Kidney glomerular epithelial cell (primary cell): ENCODE measurements around the gene HS6ST3.
"Not testable (repeated sequence)": the region's sequence is repeated elsewhere in the genome, so short reads cannot be mapped to it uniquely, and the experiment has no call there.

Experiments used
- DNase-seq: peaks from one replicate; lab custom pipeline; 2025; lab: John Stamatoyannopoulos, UW

The HS6ST3 gene

DNA sequence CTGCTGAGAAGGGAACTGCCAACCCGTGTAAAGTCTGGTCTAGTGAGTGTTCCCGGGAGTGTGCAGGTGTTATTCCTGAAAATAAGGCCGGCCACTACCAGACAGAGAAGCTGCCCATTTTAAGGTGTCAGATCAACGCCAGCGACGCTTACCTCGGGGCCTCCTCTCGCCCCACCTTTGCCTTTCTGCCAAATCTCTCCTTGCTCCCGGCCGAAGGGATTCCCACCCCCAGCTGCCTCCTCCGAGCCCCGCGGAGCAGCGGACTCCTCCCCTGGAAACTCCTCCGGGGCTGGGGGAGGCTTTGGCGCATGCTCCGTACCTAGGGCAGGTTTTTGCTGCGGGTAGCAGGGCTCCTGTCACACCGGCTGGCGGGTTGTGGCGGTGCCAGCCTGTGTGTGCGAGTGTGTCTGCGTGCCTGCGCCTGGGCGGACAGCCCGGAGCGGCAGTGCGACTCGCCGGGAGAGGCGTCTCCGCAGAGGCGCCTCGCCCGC, at the start of gene HS6ST3:
Gene HS6ST3 (plus strand): TSS at position 359 of the 491 bp plus-strand sequence.
- no peak for DNase-seq

DNA sequence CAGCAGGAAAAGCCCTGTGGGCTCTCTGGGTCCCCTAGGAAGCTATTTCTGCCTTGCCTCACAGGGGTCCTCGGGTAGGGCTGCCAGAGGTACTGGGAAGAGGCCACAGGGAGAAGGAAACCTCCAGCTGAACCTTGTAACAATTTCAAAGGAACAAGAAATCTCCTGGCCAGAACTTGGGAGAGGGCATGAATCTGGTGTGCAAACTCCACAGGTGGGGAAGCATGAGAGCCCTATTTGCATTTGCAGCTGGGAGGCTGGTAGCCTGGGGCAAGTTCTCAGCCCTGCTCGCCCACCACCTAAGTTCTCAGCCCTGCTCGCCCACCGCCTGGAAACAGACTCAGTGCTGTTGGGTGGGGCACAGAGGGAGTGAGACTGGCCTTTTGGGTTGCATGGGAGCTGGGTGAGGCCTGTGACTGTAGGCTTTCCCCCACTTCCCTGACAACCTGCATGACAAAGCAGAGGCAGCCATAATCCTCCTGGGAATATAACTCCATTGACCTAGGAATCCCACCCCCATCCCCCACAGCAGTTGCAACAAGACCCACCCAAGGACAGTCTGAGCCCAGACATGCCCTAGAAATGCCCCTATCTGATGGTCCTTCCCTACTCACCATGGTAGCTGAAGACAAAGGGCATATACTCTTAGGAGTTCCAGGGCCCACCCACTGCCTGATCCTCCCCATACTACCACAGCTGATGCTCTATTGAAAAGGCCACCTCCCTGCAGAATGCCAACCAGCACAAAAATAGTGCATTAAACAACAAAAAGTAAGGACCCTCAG, 48.4 kb upstream of the HS6ST3 start:
- no peak for DNase-seq

DNA sequence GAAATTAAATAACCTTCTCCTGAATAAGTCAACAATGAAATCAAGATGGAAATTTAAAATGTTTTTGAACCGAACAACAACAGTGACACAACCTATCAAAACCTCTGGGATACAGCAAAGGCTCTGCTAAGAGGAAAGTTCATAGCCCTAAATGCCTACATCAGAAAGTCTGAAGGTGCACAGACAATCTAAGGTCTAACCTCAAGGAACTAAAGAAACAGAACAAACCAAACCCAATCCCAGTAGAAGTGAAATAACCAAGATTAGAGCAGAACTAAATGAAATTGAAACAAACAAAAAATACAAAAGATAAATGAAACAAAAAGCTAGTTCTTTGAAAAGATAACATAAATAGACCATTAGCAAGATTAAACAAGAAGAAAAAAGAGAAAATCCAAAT, 45.7 kb upstream of the HS6ST3 start:
- no peak for DNase-seq

DNA sequence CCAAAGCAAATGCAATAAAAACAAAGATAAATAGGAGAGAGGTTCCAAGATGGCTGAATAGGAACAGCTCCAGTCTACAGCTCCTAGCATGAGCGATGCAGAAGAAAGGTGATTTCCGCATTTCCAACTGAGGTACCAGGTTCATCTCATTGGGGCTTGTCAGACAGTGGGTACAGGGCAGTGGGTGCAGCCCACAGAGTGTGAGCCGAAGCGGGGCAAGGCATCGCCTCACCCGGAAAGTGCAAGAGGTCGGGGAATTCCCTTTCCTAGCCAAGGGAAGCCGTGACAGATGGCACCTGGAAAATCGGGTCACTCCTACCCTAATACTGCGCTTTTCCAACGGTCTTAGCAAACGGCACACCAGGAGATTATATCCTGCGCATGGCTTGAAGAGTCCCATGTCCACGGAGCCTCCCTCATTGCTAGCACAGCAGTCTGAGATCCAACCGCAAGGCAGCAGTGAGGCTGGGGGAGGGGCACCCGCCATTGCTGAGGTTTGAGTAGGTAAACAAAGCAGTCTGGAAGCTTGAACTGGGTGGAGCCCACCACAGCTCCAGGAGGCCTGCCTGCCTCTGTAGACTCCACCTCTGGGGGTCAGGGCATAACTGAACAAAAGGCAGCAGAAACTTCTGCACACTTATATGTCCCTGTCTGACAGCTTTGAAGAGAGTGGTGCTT, 43.3 kb upstream of the HS6ST3 start:
- not testable (repeated sequence) for DNase-seq

DNA sequence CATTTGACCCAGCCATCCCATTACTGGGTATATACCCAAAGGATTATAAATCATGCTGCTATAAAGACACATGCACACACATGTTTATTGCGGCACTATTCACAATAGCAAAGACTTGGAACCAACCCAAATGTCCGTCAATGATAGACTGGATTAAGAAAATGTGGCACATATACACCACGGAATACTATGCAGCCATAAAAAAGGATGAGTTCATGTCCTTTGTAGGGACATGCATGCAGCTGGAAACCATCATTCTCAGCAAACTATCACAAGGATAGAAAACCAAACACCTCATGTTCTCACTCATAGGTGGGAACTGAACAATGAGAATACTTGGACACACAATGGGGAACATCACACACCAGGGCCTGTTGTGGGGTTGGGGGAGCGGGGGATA, 39.0 kb upstream of the HS6ST3 start:
- DNase-seq = not testable (repeated sequence)

DNA sequence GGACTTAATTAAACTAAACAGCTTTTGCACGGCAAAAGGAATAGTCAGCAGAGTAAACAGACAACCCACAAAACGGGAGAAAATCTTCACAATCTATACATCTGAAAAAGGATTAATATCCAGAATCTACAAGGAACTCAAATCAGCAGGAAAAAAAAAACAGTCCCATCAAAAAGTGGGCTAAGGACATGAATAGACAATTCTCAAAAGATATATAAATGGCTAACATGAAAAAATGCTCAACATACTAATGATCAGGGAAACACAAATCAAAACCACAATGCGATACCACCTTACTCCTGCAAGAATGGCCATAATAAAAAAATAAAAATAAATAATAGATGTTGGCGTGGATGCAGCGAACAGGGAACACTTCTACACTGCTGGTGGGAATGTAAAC, 38.4 kb upstream of the HS6ST3 start:
- not testable (repeated sequence) for DNase-seq

DNA sequence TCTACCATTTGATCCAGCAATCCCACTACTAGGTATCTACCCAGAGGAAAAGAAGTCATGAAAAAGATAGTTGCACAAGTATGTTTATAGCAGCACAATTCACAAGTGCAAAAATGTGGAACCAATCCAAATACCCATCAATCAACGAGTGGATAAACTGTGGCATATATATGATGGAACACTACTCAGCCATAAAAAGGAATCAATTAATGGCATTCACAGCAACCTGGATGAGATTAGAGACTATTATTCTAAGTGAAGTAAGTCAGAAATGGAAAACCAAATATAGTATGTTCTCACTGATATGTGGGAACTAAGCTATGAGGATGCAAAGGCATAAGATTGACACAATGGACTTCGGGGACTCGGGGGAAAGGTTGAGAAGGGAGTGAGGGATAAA, 38.0 kb upstream of the HS6ST3 start:
- DNase-seq = not testable (repeated sequence)

DNA sequence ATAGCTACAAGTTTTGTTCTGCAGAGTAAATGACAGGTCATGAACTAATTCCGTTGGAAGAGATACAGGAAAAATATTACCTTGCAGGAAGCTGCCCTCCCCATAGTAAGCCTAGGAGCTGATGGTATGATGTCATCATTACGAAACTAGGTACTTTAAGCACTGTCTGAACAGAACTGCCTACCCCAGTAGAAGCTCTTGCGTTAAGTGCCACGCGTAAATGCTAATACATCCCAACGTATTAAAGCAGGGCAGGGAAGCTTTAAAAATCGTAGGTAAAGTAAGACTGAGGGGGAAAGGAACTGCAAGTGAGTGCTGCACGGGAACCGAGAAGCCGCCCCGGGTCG, 37.3 kb upstream of the HS6ST3 start:
- peak; percentile 53 for DNase-seq

DNA sequence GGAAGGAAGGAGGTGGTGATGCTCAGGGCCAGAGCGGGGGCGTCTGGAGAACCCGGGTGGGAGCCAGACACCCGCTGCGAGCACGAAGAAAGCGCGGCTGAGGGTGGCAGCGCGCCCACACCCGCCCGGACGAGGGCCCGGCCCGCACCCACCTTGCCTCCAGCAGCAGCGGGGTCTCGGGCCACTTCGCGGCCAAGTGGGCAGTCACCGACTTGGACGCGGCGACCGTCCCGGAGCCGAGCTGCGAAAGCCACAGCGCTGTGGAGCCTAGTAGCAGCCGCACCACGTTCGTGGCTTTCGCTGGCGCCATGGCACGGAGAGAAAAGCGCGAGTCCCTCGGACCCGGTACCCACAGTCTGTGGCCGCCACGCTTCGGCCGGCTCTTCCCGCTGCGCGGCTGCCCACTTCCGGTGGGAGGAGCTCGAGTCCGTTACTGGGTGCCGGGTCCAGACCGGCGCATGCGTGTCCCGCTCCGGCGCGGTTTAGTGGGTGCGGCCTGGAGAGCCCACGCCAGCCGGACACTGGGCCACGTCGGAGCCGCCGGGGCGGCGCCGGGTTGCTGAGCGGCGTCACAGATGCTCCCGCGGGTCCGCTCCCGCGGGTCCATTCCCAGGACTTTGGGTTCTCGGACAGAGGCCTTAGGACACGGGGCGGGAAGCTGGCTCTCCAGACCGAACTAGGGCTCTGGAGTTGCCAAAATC, 36.8 kb upstream of the HS6ST3 start, which contains the start of gene UGGT2:
Gene UGGT2 (minus strand): TSS at position 399 of the 701 bp plus-strand sequence. CDS start 89 bp downstream, at position 310.
- peak; percentile 85 for DNase-seq

DNA sequence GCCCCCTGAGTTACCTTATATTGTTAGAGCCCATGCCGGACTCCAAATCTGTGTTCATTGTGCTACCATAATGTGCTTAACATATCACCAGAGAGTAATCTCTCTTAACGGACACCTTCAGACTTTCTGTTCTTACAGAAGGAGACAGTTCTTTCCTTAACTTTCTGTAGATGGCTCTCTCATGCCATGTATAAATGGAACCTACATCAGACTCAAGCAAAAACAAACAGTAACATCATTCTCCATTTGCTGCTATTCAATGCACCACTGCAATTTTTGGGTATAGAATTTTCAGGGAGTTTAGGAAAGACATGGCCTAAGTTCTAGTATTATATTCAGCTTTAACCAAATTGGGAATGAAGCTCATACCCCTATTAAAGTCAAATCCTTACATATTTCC, 24.1 kb upstream of the HS6ST3 start:
- no peak for DNase-seq

DNA sequence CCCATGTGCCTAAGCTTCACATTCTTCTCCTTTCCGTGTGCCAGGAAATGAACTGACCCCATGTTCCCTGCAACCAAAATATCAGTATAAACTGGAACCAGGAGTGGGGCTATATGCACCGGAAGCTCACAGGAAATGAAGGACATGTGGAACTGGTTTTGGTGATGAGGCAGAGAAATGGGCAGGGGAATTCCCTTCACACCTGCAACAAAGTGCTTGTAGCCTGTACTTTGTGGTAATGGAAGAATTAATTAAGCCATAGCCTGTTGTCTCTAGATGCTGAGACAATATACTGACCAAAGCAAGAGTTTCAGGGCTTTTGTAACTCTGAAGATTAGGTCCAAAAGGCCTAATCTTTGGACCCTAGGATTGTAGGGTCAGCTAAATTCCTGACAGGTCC, 21.2 kb upstream of the HS6ST3 start:
- no peak for DNase-seq

DNA sequence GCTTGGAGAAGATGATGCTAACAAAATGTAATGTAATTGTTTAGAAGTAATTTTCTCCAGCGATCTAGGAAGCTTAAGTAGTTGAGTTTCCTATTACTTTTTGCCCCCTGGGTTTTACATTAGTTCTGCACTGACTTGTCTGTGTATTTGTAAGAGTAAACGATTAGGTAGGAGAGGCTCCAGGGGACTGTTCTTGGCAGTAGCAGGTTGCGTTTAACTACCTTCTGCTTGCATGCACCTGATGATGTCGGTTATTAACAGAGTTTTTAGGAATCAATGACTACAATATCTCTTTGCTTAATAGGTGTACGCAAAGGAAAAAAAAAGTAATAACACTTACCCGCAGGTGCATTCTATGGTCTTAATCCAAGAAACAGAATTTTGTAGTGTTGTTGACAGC, 18.4 kb upstream of the HS6ST3 start:
- DNase-seq = no peak

DNA sequence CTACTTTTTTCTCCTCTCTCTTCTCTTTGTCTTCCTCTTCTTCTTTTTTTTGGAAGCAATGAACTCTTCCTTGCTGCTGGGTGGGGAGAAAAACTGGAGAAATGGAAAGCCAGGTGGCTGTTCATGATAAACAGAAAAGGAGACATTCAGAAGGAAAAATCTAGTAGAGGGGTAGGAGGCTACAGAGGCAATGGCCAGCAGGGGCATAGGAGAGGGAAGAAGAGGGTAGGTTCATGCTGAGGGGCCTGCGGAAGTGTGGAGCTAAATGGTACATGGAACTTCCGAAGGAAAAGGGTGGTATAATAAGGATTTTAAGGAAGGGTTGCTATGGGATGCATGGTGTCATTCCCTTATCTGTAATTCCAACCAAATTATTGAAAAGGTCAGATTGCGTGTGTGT, 17.5 kb upstream of the HS6ST3 start:
- no peak for DNase-seq

DNA sequence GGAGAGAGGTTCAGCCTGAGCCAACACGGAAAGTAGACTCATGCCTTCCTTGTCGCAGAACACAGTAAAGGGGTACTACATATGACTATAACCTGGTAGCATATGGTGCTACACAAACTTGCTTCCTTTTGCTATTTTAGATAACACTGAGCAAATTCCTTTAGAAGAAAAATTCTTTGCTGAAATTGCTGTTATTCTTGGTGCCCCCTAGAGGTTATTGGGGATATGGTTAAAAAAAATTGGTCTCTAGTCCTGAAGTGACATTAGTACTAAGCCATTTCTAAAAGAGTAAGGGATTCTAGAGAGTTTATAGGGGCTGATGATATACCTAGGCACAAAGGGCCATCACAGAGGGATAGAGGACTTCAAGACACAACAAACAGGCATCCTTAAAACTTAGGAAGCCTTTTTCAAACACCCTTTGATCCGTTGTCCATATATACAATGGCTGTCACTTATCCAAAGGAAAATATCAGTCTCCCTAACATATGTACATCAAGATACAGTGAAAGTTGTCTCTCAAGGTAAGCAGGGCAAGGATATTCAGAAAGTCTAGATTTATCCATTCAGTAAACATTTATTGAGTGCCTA, 13.9 kb upstream of the HS6ST3 start:
- no peak for DNase-seq

DNA sequence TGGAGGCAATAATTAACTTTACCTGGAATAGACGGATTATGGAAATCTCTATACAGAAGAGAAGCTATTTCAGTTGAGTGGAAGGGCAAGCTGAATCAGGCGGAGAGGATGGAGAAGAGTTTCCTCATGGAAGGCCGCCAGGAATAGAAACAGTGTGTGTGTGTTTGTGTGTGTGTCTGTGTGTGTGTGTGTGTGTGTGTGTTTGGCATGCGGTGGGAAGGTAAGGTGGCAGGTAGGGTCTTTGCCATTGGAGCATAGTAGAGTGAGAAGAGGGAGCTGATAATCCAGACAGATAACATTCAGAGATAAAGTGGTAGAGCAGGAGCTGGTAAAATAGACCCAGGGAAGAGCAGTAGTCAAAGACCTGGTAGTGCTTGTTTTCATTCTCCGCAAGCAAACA, 9.2 kb upstream of the HS6ST3 start:
- DNase-seq = no peak

DNA sequence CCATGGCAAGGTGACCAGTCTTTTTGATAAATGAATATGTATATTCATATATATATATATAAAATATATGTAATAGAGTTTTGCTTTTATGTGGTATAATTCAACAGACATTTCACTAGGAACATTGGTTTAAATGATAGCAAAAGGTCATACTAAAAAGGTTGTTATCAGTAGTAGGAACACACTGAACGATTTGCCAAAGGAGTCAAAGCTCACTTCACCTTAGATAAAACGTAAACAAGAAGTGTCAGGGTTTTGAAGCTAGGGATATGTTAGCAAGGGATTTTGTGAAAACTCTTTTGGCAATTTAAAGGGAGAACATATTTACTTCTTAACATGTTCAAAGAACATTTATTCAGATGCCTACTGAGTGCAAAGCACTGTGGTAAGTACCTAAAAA, 8.0 kb upstream of the HS6ST3 start:
- DNase-seq = no peak

DNA sequence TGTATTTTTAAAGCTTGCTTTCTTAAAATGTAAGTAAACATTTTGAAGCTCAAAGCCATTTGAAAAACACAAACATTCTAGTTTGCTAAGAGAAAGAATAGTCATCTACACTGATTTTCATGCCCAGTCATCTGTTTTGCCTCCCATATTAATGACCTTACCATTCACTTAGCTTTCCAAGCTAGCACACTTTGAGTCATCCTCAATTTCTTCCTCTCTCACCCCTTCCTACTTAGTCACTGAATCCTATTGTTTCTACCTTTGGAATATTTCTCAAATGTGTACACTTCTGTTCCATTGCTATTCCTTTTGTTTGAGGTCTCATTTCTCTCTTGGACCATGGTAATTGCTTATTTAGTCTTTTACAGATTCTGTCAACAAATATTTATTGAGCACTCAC, 7.3 kb upstream of the HS6ST3 start:
- DNase-seq = no peak

DNA sequence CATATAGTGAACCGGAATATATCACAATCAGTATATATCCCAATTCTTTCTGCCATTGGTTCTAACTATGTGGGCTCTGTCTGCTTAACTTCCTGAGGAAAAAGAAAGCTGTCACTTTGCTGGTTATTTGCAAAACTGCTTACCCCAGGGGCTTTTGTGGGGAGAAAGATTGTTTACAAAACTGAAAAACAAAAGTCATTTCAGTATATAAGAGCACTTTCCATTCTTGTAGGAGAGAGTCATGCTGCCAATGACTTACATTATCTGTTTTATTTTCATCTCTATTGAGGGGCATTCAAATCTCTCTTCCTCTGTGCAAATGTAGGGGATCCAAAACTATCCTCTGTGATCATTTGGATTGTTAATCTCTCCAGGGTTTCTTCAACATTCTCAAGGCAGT, 3.2 kb upstream of the HS6ST3 start:
- no peak for DNase-seq

DNA sequence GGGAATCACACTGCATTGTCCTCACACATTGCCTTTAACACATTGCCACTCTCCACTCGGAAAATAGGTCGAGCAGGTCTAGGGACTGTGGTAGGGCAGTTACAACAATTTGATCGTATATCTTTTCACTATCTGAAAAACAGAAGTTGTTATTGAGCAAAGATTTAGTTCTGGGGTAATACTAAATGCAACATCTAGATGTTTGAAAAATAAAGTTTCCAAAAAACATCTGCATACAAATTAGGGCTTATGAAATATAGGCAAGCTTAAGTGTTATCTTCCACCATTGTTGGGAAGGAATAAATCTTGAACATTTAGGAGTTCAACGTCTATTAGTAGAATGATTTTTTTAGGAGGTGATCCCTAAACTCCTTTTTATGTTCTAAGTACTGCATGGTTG, 768 bp upstream of the HS6ST3 start:
- no peak for DNase-seq

DNA sequence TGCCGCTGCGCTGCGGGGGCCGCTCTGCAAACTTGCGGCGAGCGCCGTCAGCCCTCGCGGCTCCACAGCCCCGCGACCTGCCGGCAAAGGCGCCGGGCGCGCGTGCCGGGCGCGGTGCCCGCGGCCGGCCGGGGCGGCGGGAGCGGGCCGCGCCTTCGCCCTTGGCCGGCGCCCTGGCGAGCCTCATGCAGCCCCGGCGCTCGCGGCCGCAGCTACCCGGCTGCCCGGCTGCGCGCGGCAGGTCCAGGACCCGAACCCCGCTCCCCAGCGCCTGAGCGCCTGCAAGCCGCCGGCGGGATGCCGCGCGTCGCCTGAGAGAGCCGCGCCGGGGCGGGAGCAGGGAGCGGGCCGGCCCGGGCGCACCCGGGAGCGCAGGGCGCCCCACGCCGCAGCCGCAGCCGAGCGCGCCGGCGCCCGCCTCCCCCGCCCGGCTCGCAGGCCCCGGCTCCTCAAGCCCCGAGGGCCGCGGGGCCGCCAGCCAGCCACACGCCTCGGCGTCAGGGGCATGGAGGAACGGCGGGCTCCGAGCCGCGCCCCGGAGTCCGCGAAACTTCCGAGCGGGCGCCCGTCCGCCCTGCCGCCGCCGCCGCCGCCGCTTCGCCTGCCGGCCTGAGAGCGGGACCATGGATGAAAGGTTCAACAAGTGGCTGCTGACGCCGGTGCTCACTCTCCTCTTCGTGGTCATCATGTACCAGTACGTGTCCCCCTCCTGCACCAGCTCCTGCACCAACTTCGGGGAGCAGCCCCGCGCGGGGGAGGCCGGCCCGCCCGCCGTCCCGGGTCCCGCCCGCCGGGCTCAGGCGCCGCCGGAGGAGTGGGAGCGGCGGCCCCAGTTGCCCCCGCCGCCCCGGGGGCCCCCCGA, 564 bp downstream of the HS6ST3 start:
- DNase-seq = no peak
